HL-60 (cell line): ENCODE measurements around the gene CKAP5.

Experiments used
- CTCF ChIP-seq: IDR thresholded peaks from one replicate; pipeline ENCODE4 v1.5.1; 2011; ENCODE audit warnings: low read length, control low read depth, inconsistent platforms; ENCODE audit not compliant: insufficient read depth
- GABPA ChIP-seq: IDR thresholded peaks from 2 replicates; pipeline ENCODE4 v1.6.1; 2012; ENCODE audit warnings: low read depth
- POLR2AphosphoS5 ChIP-seq: IDR thresholded peaks from 2 replicates; pipeline ENCODE4 v1.6.1; 2012; ENCODE audit warnings: low read depth
- REST ChIP-seq: IDR thresholded peaks from 2 replicates; pipeline ENCODE4 v1.6.1; 2012; ENCODE audit warnings: low read depth; ENCODE audit not compliant: insufficient replicate concordance

- TF ChIP-seq CTCF = no peak
- TF ChIP-seq REST = no peak
- no peak for TF ChIP-seq POLR2AphosphoS5
- no peak for TF ChIP-seq GABPA
These were observed 98.9 kb downstream of the CKAP5 start for GRCh38 chr11:46747150-46747549.
